Measurements from ENCODE around the gene NLK.

DNA sequence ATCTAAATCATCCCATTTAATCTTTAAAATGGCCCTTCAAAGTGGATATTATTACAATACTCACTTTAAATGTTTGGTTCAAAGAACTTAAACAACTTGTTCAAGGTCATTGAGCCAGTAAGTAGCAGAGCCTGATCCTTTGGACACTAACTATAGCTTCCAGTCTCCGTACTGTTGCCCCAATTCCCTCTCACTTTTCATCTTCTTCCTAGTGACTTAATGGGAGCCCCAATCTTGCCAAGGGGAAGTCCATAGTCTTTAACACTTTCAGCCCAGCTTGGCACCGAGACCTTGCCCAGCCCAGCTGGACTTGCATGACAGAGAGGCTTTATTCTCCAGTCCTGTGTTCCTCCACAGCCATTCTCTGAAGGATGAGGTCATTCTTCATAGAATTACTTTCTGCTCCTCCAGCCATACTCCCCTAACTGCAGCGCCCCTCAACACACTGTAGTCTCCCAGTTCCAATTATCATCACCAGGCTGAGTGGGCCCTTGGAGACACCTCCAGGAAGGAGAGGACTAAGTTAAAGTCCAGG lies 49.2 kb upstream of the NLK start:
- TF ChIP-seq FOXA1 (IDR thresholded peaks at IDR 0.05), result no peak
- TF ChIP-seq ARNT (IDR thresholded peaks at IDR 0.05), result no peak
- no peak for TF ChIP-seq SP1 (IDR thresholded peaks at IDR 0.05)
- no peak for TF ChIP-seq CTBP1 (IDR thresholded peaks at IDR 0.05; ENCODE audit: borderline replicate concordance)

All from HEK293T (cell line).